WERI-Rb-1 (cell line): ENCODE data around the gene ATXN7L1.

ENCODE experiments used
- DNase-seq: peaks from one replicate; pipeline ENCODE4 v3.0.0-alpha.2; 2020
- H3K27ac ChIP-seq: fragments of 250-450 bp; sonication (Bioruptor Pico); 2 replicates; pipeline ENCODE4 v1.5.1; 2020; ENCODE audit warnings: mild to moderate bottlenecking, moderate library complexity
- H3K27me3 ChIP-seq: fragments of 250-450 bp; sonication (Bioruptor Pico); 2 replicates; pipeline ENCODE4 v1.5.1; 2021; ENCODE audit warnings: mild to moderate bottlenecking, low read depth, moderate library complexity; ENCODE audit not compliant: insufficient read depth, severe bottlenecking
- H3K36me3 ChIP-seq: fragments of 250-450 bp; sonication (Bioruptor Pico); 2 replicates; pipeline ENCODE4 v1.5.1; 2020; ENCODE audit warnings: mild to moderate bottlenecking, moderate library complexity
- H3K4me3 ChIP-seq: 2 replicates; pipeline ENCODE4 v1.5.1; 2011; ENCODE audit warnings: low read depth, mild to moderate bottlenecking, control low read depth, low read length
- H3K9me3 ChIP-seq: fragments of 250-450 bp; sonication (Bioruptor Pico); 2 replicates; pipeline ENCODE4 v1.5.1; 2021; ENCODE audit warnings: mild to moderate bottlenecking, moderate library complexity; ENCODE audit not compliant: severe bottlenecking
- TF ChIP-seq, protein P1 (sequence below): IDR thresholded peaks from 2 replicates; pipeline ENCODE4 v1.5.1; 2011; ENCODE audit warnings: low read depth, mild to moderate bottlenecking, control low read depth, inconsistent platforms, low read length

The ATXN7L1 gene

DNA sequence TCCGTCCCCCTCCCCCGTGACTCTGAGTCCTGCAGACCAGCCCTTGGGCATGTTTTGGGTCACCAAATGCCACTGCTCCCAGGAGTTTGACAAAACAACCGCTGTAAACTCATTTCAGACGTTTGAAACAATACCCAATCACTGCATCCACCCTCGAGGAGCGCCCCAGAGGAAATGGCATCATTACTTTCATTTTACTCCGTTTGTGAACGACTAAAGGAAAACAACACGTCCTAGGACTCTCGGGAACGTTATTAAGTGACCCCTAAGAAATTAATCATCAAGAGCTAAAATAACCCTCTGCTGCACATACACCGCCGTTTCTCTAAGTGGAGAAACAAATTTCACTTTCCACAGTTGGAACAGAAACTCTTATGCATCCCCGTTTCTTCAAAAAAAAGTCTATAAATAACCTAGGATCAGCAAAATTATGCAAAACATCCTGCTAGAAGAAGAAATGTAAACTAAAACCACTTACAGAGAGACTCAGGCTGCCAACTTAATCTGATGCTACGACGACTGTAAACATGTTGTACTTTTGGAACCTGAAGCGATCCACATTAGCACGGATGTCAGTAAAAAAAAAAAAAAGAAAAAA, 185.2 kb downstream of the ATXN7L1 start:
- no peaks in the 10 kb centered on the region for H3K27me3 ChIP-seq
- DNase-seq: no peak
- H3K27ac ChIP-seq: no peak overlapping the region
- no peak overlapping the region for H3K4me3 ChIP-seq
- H3K9me3 ChIP-seq: no peaks in the 10 kb centered on the region
- TF ChIP-seq, protein P1, sequence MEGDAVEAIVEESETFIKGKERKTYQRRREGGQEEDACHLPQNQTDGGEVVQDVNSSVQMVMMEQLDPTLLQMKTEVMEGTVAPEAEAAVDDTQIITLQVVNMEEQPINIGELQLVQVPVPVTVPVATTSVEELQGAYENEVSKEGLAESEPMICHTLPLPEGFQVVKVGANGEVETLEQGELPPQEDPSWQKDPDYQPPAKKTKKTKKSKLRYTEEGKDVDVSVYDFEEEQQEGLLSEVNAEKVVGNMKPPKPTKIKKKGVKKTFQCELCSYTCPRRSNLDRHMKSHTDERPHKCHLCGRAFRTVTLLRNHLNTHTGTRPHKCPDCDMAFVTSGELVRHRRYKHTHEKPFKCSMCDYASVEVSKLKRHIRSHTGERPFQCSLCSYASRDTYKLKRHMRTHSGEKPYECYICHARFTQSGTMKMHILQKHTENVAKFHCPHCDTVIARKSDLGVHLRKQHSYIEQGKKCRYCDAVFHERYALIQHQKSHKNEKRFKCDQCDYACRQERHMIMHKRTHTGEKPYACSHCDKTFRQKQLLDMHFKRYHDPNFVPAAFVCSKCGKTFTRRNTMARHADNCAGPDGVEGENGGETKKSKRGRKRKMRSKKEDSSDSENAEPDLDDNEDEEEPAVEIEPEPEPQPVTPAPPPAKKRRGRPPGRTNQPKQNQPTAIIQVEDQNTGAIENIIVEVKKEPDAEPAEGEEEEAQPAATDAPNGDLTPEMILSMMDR: no peak
- no peaks in the 10 kb centered on the region for H3K36me3 ChIP-seq

DNA sequence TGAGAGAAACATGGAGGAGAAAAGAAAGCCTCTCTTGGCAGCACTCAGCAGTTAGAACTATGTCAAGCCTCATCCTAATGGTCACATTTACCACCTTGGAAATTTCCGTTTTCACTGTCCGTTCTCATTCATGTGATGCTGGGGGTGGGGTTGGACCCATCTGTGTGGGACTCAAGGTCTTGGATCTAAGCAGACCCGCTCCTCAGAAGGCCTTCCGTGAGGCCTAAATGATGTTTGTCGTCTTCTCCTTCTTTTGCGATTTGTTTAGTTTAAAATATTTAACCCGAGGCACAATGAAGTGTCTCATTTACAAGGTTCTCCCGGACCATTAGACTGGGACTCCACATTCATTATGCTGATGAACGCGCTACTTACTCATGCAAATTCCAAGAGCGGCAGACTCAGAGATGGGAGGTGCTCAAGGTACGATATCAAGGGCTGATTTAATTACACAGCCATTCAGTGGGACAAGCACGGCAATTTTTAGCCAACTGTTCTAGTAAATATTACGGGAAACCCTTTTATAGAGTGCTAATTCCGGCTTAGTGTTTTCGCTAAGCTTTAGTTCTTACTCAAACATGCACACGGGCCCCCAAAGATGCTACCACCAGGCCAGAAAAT, 186.0 kb downstream of the ATXN7L1 start:
- TF ChIP-seq, protein P1: no peak
- Histone ChIP-seq H3K27me3 (no peaks in the 10 kb centered on the region), H3K4me3 (no peak overlapping the region), H3K27ac (no peak overlapping the region), H3K36me3 (no peaks in the 10 kb centered on the region), H3K9me3 (no peaks in the 10 kb centered on the region)
- DNase-seq: no peak

DNA sequence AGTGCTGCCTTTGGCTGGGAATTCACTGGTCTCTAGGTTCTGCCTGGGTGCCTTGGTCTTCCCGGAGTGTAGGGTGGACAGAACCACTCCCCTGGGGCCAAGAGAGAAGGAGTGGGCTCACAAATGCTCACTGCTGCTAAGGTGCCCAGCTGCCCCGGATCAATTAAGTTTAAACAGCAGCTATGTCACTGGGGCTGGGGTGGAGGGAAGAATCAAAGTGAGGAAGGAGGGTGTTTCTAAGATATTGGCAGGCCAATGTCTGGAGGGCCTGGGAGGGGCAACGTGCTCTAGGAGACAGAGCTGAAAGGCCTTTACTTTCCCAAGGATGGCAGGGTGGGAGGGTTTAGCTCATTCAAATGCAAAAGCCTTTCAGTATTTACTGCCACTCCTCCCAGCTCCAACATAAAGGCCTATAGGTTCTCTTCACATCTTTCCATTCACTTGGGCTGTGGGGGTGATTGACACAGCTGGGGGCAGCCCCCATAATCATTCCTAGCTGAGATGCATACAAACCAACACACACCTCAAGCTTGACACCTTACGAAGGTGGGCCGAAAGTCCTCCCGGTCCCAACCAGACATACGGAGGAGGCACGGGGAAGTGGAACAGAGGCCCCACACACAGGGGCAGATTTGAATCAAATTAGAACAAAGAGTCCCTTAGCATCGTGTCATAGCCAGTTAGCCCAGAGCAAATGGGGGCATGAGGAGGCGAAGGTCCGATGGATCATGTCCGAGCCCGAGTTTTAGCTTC, 187.2 kb downstream of the ATXN7L1 start:
- Histone ChIP-seq H3K27me3 (no peaks in the 10 kb centered on the region), H3K4me3 (no peak overlapping the region), H3K36me3 (no peaks in the 10 kb centered on the region), H3K27ac (peak overlapping the region; percentile 67), H3K9me3 (no peaks in the 10 kb centered on the region)
- DNase-seq: peak; percentile 48
- TF ChIP-seq, protein P1: no peak

DNA sequence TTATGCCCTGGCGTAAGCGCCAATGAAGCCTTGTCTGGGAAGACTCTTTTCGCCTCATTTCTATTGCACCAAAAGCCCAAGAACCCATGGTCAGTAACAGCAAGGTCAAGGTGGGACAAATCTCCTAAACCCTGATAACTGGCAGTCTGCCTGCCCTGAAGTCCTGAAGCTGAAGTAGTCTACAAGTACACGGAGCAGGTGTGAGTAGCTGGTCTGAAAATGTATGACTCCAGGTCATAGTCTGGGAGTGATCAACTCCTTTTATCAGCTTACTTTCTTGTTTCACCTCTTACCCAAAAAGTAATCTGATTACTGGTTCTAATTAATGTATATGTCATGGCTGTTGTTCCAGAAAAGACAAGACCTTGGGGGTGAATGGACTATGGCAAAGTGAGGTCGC, 187.8 kb downstream of the ATXN7L1 start:
- H3K9me3 ChIP-seq: no peaks in the 10 kb centered on the region
- no peak for DNase-seq
- no peaks in the 10 kb centered on the region for H3K36me3 ChIP-seq
- H3K4me3 ChIP-seq: no peak overlapping the region
- TF ChIP-seq, protein P1: no peak
- H3K27me3 ChIP-seq: no peaks in the 10 kb centered on the region
- peak overlapping the region; percentile 67 for H3K27ac ChIP-seq

DNA sequence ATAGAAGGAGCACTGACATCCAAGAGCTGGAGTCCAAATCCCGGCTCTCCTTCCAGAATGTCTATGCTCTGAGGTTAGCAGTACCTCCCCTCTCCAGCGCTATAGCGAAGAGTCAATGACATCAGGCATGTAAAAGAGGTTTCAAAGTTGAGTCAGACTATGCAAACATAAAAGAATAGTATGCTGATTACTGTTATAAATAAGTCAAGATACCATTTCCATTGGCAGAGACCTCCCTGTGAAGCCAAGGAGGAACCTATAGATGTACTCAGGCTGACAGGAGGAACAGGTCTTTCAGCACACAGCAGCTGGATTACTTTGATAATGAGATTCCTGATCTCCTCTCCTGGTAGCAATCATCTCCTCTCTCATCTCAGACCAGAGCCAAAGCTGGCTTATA, 191.2 kb downstream of the ATXN7L1 start:
- no peak overlapping the region for H3K4me3 ChIP-seq
- no peak for DNase-seq

More for the DNA sequence above, 191.2 kb downstream of the ATXN7L1 start:
- TF ChIP-seq, protein P1: no peak
- H3K27me3 ChIP-seq: no peaks in the 10 kb centered on the region
- no peaks in the 10 kb centered on the region for H3K9me3 ChIP-seq
- H3K27ac ChIP-seq: no peak overlapping the region
- H3K36me3 ChIP-seq: no peaks in the 10 kb centered on the region
